Osteoblast (primary cell): ENCODE results near the gene TMEM239. TPM values are rescaled to one million over a fixed set of nuclear protein-coding genes. Genes with fewer than 3 reads are reported as not detected.
A peak's percentile ranks its signal among the peaks of the same experiment; 100 is the strongest.

ENCODE experiments used
- DNase-seq: peaks from one replicate; pipeline ENCODE4 v3.0.0; 2011; ENCODE audit warnings: low spot score, mixed read lengths; ENCODE audit not compliant: insufficient read length; ENCODE audit errors: missing footprints
- H2AFZ ChIP-seq: 2 replicates; pipeline ENCODE4 v1.6.0; 2011; ENCODE audit warnings: mild to moderate bottlenecking, low read length
- H3K27ac ChIP-seq: 2 replicates; pipeline ENCODE4 v1.5.1; 2011; ENCODE audit warnings: mild to moderate bottlenecking, low read depth, low read length, moderate library complexity
- H3K27me3 ChIP-seq: 2 replicates; pipeline ENCODE4 v1.6.0; 2012; ENCODE audit warnings: mild to moderate bottlenecking, control low read depth, inconsistent platforms, low read length, moderate library complexity; ENCODE audit not compliant: insufficient read depth
- H3K36me3 ChIP-seq: 2 replicates; pipeline ENCODE4 v1.5.1; 2011; ENCODE audit warnings: mild to moderate bottlenecking, low read length, control low read depth, moderate library complexity; ENCODE audit not compliant: insufficient read depth
- H3K4me1 ChIP-seq: 2 replicates; pipeline ENCODE4 v1.5.1; 2011; ENCODE audit warnings: mild to moderate bottlenecking, low read length, control low read depth, moderate library complexity; ENCODE audit not compliant: insufficient read depth
- H3K4me2 ChIP-seq: 2 replicates; pipeline ENCODE4 v1.6.0; 2011; ENCODE audit warnings: mild to moderate bottlenecking, low read length; ENCODE audit not compliant: insufficient read depth
- H3K4me3 ChIP-seq: fragments of 200-600 bp; sonication (generic); 3 replicates; pipeline ENCODE4 v1.5.1; 2012; ENCODE audit warnings: mild to moderate bottlenecking, low read length, inconsistent platforms; ENCODE audit not compliant: insufficient read depth
- H3K79me2 ChIP-seq: 2 replicates; pipeline ENCODE4 v1.6.0; 2012; ENCODE audit warnings: mild to moderate bottlenecking, low read length, control low read depth, inconsistent platforms; ENCODE audit not compliant: insufficient read depth
- H3K9me3 ChIP-seq: 2 replicates; pipeline ENCODE4 v1.5.1; 2011; ENCODE audit warnings: low read depth, low read length, control low read depth
- H4K20me1 ChIP-seq: 2 replicates; pipeline ENCODE4 v1.6.0; 2012; ENCODE audit warnings: mild to moderate bottlenecking, low read length, control low read depth; ENCODE audit not compliant: insufficient read depth
- CTCF ChIP-seq: IDR thresholded peaks from 2 replicates; pipeline ENCODE4 v1.5.1; 2011; ENCODE audit warnings: mild to moderate bottlenecking, low read depth, low read length, moderate library complexity; ENCODE audit errors: extremely low read depth
- total RNA-seq: library from RNA; depleted of rRNA; stranded (reverse); fragments of >200 nt; gene quantifications from 2 replicates; pipeline ENCODE4 v1.2.3, GENCODE V29; 2012

TMEM239 gene
- total RNA-seq, 1 donor, result under 0.01 TPM

GRCh38 chr20:2800521-2801285 lies 15.5 kb upstream of the TMEM239 start, which contains the start of gene CPXM1:
CPXM1 (minus strand) TSS chr20:2800627; CDS start chr20:2800572, 55 bp downstream.
- DNase-seq, result peak; percentile 73
- Histone ChIP-seq H2AFZ (peak within 1 kb of the TSS; percentile 62), H3K4me2 (peak within 1 kb of the TSS; percentile 63), H3K36me3 (no peaks in the 10 kb centered on the region), H3K4me3 (peak within 1 kb of the TSS; percentile 52), H3K27me3 (peaks cover 65% of the 10 kb centered on the region), H3K9me3 (no peaks in the 10 kb centered on the region), H4K20me1 (no peaks in the 10 kb centered on the region), H3K79me2 (no peaks in the 10 kb centered on the region), H3K27ac (no peak within 1 kb of the TSS), H3K4me1 (no peaks in the 10 kb centered on the region)
- no peak for TF ChIP-seq CTCF

- H3K4me2 ChIP-seq, result no peak overlapping the region
Observed at GRCh38 chr20:2801286-2801728, 14.9 kb upstream of the TMEM239 start.

GRCh38 chr20:2804041-2804828 lies 11.9 kb upstream of the TMEM239 start:
- DNase-seq, result peak; percentile 81
- peaks cover 81% of the 10 kb centered on the region for H3K27me3 ChIP-seq
- H3K4me2 ChIP-seq, result no peak overlapping the region

More at GRCh38 chr20:2801286-2801728, 14.9 kb upstream of the TMEM239 start:
- Histone ChIP-seq H3K27ac (no peak overlapping the region), H3K79me2 (no peaks in the 10 kb centered on the region), H3K4me3 (no peak overlapping the region), H3K27me3 (peaks cover 71% of the 10 kb centered on the region), H3K9me3 (no peaks in the 10 kb centered on the region), H2AFZ (no peak overlapping the region), H3K36me3 (no peaks in the 10 kb centered on the region), H4K20me1 (no peaks in the 10 kb centered on the region), H3K4me1 (peaks cover 4% of the 10 kb centered on the region)
- TF ChIP-seq CTCF, result no peak
- DNase-seq, result peak; percentile 50

More at GRCh38 chr20:2804041-2804828, 11.9 kb upstream of the TMEM239 start:
- Histone ChIP-seq H3K4me3 (no peak overlapping the region), H3K4me1 (peaks cover 4% of the 10 kb centered on the region), H3K79me2 (no peaks in the 10 kb centered on the region), H4K20me1 (no peaks in the 10 kb centered on the region), H3K9me3 (no peaks in the 10 kb centered on the region), H3K36me3 (no peaks in the 10 kb centered on the region), H2AFZ (no peak overlapping the region), H3K27ac (no peak overlapping the region)
- TF ChIP-seq CTCF, result no peak
